T follicular helper cell (primary cell): ENCODE measurements around the gene SYNGR2.

Experiments used
- DNase-seq: peaks from one replicate; pipeline ENCODE4 v3.0.0-alpha.2; 2020; ENCODE audit warnings: low read depth

Gene SYNGR2

GRCh38 chr17:78204387-78205123 is 36.2 kb downstream of the SYNGR2 start:
- DNase-seq, result no peak

DNA sequence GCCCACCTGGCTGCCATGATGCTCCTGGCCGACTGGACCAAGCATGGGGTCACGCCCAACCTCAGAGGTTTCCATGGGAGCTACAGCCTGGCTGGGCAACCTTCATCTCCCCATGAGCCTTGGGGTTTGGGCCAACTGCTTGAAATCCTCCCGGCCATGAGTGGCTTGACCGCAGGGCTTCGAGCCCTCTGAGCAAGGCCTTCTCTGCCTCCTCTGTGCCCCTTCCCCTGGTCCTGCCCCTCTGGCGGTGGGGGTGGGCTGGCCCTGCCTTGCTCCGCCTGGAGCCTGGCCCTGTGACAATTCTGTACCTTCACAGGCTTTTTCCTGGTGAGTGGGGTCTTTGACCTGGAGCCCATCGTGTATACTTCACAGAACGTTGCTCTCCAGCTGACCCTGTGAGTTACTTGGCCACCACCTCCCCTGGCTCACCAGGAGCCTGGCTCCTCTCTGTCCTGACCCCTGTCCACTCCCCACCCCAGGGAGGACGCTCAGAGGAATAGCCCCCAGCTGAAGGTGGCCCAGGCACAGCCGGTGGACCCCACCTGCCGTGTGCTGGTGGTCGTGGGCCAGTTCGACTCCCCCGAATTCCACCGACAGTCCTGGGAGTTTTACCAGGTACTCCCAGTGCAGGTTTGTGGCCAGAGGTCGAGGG is 36.9 kb downstream of the SYNGR2 start:
- DNase-seq, result no peak

DNA sequence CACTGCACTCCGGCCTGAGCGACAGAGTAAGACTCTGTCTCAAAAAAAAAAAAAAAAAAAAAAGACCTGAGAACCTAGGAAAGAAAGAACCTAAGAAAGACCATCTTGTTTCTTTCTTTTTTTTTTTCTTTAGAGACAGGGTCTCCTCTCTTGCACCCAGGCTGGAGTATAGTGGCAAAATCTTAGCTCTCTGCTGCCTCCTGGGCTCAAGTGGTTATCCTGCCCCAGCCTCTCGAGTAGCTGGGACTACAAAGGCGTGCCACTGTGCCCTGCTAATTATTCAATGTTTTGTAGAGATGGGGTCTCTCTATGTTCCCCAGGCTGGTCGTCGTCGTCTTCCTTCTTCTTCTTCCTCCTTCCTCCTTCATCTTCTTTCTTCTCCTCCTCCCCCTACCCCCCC is 37.9 kb downstream of the SYNGR2 start:
- DNase-seq, result no peak

- no peak for DNase-seq
These were observed 40.1 kb downstream of the SYNGR2 start for GRCh38 chr17:78208486-78208885.

GRCh38 chr17:78210111-78210510 is 41.7 kb downstream of the SYNGR2 start:
- DNase-seq, result no peak

- DNase-seq, result no peak
These were observed 42.7 kb downstream of the SYNGR2 start for GRCh38 chr17:78211032-78211431.

GRCh38 chr17:78214016-78214705 is 45.8 kb downstream of the SYNGR2 start, which contains the start of gene BIRC5:
Gene BIRC5 (plus strand): TSS chr17:78214253. CDS start chr17:78214317, 64 bp downstream.
- peak; percentile 86 for DNase-seq

DNA sequence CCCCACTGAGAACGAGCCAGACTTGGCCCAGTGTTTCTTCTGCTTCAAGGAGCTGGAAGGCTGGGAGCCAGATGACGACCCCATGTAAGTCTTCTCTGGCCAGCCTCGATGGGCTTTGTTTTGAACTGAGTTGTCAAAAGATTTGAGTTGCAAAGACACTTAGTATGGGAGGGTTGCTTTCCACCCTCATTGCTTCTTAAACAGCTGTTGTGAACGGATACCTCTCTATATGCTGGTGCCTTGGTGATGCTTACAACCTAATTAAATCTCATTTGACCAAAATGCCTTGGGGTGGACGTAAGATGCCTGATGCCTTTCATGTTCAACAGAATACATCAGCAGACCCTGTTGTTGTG is 46.3 kb downstream of the SYNGR2 start:
- no peak for DNase-seq

DNA sequence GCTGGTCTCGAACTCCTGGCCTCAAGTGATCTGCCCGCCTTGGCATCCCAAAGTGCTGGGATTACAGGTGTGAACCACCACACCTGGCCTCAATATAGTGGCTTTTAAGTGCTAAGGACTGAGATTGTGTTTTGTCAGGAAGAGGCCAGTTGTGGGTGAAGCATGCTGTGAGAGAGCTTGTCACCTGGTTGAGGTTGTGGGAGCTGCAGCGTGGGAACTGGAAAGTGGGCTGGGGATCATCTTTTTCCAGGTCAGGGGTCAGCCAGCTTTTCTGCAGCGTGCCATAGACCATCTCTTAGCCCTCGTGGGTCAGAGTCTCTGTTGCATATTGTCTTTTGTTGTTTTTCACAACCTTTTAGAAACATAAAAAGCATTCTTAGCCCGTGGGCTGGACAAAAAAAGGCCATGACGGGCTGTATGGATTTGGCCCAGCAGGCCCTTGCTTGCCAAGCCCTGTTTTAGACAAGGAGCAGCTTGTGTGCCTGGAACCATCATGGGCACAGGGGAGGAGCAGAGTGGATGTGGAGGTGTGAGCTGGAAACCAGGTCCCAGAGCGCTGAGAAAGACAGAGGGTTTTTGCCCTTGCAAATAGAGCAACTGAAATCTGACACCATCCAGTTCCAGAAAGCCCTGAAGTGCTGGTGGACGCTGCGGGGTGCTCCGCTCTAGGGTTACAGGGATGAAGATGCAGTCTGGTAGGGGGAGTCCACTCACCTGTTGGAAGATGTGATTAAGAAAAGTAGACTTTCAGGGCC is 51.2 kb downstream of the SYNGR2 start:
- no peak for DNase-seq
